HG03103 (cell line): ENCODE results near the gene SLC35A4.
A peak's percentile ranks its signal among the peaks of the same experiment; 100 is the strongest.

Source experiments
- ATAC-seq: cut with Tn5 transposase; IDR thresholded peaks from one replicate; pipeline ENCODE4 v1.9.1; 2021; ENCODE audit warnings: low read depth; ENCODE audit not compliant: unreplicated experiment

Gene SLC35A4

GRCh38 chr5:140557136-140557805, 7.4 kb upstream of the SLC35A4 start, which contains the start of gene SRA1:
Gene SRA1 (minus strand): TSS chr5:140557473. CDS start chr5:140557452, 21 bp downstream.
- ATAC-seq, result peak; percentile 93

GRCh38 chr5:140557965-140558364, 6.7 kb upstream of the SLC35A4 start:
- ATAC-seq, result no peak

GRCh38 chr5:140558542-140558941, 6.1 kb upstream of the SLC35A4 start:
- no peak for ATAC-seq

GRCh38 chr5:140560227-140560626, 4.4 kb upstream of the SLC35A4 start:
- no peak for ATAC-seq

- ATAC-seq, result no peak
These were observed 2.7 kb upstream of the SLC35A4 start for GRCh38 chr5:140561753-140562523.

- ATAC-seq, result no peak
These were observed 1.0 kb upstream of the SLC35A4 start for GRCh38 chr5:140563596-140563995.

GRCh38 chr5:140565024-140565779, 574 bp downstream of the SLC35A4 start:
- ATAC-seq, result no peak

GRCh38 chr5:140565780-140566095, 1.1 kb downstream of the SLC35A4 start:
- no peak for ATAC-seq

- ATAC-seq, result no peak
These were observed 2.0 kb downstream of the SLC35A4 start for GRCh38 chr5:140566665-140567064.

- ATAC-seq, result no peak
These were observed 2.6 kb downstream of the SLC35A4 start for GRCh38 chr5:140567136-140567818.

GRCh38 chr5:140567871-140568270, 3.2 kb downstream of the SLC35A4 start:
- ATAC-seq, result no peak

- no peak for ATAC-seq
These were observed 3.9 kb downstream of the SLC35A4 start for GRCh38 chr5:140568443-140569063.

GRCh38 chr5:140569197-140569596, 4.6 kb downstream of the SLC35A4 start:
- ATAC-seq, result no peak

- no peak for ATAC-seq
These were observed 5.4 kb downstream of the SLC35A4 start for GRCh38 chr5:140570058-140570457.

GRCh38 chr5:140570488-140570887, 5.9 kb downstream of the SLC35A4 start:
- no peak for ATAC-seq

- no peak for ATAC-seq
These were observed 6.5 kb downstream of the SLC35A4 start for GRCh38 chr5:140571105-140571504.

- ATAC-seq, result no peak
These were observed 9.1 kb downstream of the SLC35A4 start for GRCh38 chr5:140573683-140574082.

GRCh38 chr5:140574165-140574564, 9.5 kb downstream of the SLC35A4 start:
- ATAC-seq, result no peak

GRCh38 chr5:140575309-140575708, 10.7 kb downstream of the SLC35A4 start:
- no peak for ATAC-seq

GRCh38 chr5:140576776-140577201, 12.2 kb downstream of the SLC35A4 start:
- ATAC-seq, result no peak
